HG02884 (cell line): ENCODE results near the gene WDR5.

Experiments used
- ATAC-seq: cut with Tn5 transposase; IDR thresholded peaks from one replicate; pipeline ENCODE4 v1.9.1; 2021; ENCODE audit warnings: mild to moderate bottlenecking, moderate library complexity; ENCODE audit not compliant: unreplicated experiment

Gene WDR5

DNA sequence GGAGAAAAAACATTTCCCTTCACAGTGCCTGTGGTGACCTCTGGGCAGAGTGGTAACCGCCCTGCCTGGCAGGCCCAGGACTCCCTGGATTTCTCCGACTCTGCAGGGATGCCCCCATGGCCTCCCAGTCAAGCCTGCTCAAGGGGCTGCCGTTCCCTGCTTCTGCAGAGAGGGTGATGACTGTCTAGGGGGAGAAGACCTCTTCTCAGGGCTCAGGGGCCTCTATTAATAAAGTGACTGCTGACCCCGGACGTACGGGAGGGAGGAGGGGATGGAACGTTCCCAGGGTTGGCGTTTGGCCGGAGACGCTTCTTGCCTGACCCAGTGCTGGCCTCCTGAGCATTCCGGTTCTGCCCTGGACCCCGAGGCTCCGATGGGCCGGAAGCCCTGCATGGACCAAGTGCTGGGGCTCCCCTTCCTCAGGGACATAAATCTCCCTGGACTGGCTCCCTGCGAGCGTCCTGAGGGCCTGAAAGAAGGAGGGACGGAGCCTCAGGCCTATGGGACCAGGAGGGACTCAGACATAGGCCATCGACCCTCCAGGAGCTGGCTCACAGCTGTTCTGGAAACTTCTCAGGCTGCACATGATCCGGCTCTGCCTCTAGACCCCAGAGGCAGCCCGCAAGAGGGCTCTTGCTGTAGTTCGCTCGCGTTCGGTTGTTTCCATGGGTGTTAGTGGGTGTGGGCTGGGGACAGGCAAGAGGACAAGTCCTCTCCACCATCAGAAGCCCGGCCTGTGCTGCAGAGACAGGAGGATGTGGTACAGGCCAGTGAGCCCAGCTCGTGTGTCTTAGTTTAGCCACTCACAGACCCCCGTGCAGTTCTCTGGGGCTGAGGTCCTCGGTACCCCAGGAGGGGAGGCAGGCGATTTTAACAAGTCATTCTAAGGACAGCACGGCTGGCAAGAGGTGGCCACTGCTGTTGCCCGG lies 36.6 kb downstream of the WDR5 start:
- ATAC-seq: no peak

DNA sequence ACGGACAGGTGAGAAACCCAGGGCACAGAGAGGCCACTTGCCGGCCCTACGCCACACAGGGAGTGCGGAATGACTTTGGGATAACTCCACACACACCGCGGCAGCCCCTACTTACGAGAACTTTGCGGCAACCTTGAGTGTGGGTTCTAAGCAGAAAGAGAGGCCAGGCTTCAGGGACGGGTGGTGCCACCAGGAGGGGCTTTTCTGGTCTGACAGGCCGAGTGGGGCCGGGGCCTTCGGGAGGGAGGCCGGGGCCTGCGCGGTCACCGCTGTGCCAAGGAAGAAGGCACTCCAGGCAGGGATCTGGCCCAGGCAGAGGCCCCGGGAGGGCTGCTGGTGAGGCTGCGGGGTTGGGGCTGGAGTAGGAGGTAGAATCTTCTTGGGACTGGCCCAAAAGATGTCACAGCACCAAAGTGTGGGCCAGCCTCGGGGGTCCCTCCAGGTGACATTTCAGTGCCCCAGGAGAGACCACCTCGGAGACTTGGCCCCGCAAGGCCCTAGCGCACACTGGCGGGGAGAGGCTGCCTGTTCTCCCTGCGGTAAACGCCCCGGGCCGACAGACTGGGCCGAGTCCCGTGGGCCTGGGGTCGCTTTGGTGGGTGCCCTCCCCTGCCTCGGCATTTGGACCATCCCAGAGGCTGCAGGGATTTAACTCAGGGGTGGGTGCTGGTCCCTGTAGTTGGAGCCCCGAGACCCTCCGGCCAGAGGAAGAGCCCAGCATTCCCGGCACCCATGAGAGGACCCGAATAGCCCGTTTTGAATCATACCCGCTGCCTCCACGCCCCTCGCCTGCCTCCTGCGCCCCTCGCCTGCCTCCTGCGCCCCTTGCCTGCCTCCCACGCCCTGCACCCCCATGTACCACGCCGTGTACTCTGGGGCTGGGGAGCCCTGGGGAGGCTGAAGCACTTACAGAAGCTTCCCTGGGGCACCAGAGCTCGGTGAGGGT lies 37.5 kb downstream of the WDR5 start:
- ATAC-seq: no peak

GRCh38 chr9:134174073-134174449 lies 38.2 kb downstream of the WDR5 start:
- ATAC-seq: no peak

DNA sequence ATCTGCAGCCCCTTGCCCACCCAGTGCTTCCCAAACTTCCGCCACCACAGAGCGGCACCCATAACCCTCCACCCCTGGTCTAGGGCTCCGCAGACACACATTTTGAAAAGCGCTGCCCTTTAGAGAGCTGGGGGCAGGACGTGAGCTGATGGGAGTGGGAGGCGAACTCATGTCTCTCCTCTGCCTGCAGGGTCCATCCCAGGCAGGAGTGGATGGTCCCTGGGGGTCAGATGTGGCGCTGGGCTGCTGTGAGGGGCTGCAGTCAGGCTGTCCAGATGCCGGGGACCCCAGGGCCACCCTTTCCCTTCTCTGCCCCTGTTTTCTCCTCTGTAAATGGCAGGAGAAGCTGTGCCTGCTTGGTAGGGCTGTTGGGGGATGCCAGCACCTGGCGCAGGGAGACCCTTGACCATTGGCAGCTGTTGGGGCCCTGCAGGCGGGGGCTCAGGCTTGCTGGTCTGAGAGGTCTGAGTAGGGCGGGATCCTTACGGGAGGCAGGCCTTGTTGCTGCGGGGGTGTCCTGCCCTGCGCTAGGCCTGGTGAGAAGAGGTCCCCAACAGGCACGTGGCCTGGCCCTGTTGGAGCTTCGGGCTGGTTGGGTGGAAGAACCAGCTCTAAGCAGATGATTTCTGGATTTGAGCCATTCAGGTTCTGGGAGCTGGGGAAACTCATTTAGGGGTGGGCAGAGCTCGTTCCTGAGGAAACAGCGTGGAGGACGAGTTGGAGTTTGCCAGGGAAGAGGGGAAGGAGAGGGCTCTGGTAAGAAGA lies 38.8 kb downstream of the WDR5 start:
- ATAC-seq: no peak

DNA sequence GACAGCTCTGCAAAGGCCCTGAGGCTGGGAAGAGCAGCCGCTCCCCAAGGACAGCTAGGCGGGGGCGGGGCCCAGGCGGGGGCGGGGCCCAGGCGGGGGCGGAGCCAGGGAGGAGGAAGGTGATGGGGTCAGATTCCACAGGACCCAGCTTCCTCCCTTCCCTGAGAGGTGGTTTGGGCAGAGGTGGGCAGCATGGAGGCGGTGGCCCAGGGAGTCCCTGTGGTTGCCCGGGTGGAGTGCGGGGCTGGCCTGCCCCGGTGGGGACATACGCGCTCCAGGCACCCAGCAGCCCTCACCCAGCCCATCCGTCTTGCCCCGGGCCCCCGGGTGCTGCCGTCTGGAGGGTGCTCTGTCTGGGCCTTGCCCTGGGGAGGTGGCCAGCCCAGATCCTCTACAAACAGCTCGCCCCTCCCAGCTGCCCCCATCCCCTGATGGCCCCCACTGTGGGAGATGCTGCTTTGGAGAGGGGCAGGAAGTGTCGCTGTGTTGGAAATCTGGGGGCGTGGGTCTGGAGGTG lies 39.5 kb downstream of the WDR5 start:
- no peak for ATAC-seq

DNA sequence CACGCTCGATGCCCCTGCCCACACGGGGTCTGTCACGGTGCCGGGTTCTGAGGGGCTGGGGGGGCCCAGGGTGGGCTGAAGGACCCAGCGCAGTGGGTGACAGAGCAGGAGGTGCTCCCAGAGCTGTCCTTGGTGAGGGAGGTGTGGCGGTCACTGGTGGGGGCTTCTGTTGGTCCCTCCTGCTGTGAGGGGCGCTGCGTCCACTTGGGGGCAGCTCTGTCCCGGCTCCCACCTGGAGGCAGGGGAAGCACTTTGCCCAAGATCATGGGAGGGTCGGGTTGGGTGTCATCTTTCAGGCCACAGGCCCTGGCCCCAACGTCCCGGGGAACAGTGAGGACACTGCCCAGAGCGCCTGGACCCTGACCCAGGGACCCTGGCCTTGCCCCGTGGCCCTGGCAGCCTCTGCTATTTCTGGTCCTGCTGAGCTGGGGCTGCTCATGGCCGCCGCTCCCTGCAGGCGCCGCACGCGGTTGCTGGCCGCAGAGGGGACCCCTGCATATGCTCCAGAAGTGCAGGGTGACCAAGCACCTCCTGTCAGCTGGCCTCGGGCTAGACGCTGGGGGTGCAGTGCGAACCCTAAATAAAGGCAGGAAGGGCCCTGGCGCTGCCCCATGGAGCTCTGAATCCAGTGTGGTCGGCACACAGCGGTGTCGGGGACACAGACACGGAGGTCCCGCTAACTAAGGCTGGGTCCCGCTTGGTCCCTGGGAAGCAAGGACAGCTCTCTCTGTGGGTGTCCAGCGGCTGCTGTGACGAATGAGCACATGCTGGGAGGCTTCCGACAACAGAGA lies 40.1 kb downstream of the WDR5 start:
- no peak for ATAC-seq

GRCh38 chr9:134176599-134176968 lies 40.7 kb downstream of the WDR5 start:
- ATAC-seq: no peak

DNA sequence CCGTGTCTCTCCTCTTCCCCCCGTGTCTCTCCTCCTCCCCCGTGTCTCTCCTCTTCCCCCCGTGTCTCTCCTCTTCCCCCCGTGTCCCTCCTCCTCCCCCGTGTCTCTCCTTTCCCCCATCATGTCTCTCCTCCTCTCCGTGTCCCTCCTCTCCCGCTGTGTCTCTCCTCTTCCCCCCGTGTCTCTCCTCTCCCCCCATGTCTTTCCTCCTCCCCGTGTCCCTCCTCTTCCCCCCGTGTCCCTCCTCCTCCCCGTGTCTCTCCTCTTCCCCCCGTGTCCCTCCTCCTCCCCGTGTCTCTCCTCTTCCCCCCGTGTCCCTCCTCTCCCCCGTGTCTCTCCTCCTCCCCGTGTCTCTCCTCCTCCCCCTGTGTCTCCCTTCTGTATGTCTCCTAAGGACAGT lies 41.3 kb downstream of the WDR5 start:
- no peak for ATAC-seq

DNA sequence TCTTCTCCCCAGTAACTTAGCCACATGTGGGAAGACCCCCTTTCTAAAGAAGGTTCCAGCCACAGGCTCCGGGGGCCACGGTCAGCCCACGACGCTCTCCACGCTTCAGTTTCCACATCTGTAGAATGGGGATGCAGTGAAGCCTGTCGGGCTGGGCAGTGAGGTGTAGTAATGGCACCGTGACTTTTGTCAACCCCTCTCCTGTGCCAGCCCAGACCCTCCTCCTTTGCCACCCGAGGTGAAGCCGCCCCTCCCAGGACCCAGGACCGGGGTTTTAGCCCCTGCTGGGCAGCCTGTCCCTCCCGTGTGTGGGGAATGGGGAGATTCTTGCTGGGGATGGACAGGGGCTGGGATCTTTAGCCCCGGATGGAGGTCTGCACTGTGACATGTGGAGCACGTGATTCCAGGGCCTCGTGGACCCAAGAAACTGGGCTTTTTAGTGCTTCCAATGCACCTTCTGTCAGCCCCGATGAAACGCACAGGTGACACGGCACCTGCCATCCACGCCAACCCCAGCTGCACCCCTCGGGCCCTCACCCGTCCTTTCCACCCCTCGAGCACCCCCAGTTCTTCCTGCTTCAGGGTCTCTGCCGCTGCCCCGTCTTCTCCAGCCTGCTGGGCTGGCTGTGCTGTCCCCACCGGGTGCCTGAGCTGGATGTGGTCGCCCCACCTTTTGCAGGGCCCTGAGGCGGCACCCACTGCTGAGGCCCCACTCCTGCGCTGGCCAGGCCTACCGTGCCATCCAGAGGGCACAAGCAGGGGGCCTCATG lies 41.9 kb downstream of the WDR5 start:
- ATAC-seq: no peak

GRCh38 chr9:134178394-134178767 lies 42.5 kb downstream of the WDR5 start:
- ATAC-seq: no peak

DNA sequence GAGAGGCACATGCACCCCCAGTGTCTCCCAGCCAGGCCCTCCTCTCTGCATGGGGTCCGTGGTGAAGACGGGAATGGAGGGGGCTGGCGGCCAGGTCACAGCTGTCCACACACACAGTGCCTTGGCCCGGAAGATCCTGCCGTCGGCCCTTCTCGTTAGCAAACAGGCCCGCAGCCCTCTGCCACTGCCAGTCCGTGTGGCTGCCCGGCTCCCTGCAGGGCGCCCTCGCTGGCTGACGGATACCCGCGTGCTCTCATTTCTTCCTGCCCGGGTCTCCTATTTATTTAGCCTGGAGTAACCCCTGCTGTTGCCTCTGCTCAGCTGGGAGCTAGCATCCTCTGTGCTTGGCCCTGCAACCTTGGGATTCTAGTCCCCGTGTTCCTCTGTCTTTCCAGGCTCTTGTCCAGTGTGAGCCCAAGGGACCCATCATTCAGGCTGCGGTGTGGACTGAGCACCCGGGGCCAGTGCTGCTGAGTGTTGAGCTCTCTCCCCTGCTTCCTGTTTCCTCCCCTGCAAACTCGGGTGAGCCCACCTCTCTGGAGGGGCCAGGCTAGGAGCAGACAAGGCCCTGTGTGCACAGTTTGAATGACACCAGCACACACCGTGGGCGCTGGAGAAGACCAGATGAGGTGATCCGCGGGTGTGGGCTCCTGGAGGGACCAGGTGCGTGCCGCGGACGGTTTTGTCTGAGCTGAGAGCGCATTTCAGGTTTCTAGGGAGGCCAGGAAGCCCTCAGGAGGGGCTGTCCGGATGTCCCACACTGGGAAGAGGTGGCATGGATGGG lies 43.1 kb downstream of the WDR5 start:
- no peak for ATAC-seq

- ATAC-seq: no peak
Observed at GRCh38 chr9:134179595-134179917, 43.7 kb downstream of the WDR5 start.

DNA sequence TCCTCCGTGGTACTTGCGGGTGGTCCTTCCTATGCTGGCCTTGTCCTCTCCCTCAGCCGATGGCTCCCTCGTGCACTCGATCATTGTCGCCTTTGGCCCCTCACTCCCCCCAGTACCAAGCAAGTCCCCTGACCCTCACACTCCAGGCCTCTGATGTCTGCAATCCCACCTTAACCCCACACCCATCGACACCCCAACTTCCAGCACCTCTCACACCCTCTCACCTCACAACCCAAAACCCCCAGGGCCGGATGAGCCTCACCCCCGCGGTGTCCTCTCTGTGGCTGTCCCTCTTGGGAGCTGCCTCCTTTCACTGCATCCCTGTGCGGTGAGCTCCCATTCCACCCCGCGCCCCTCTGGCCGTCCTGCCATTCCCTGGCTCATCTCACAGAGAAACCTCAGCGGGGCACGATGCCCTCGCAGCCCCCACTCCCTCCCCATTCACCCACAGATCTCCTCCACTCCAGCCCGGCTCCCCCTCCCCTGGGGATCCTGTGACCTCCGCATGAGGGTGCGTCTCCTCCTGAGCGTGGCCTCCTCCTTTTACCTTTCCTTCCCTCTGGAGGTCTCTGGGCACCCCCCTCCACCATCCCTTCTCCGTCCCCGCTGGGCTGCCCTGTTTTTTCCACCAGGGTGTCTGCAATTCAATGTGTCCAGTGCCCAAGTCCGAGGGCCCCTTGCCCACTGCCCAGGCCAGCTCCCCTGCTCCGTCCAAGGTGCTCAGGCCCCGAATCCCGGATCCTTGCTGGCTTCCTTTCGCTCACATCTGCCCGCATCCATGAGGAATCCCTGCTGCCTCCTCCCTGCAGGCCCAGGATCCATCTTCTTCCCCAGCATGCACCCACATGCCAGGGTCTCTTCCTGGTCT lies 44.3 kb downstream of the WDR5 start:
- ATAC-seq: no peak

DNA sequence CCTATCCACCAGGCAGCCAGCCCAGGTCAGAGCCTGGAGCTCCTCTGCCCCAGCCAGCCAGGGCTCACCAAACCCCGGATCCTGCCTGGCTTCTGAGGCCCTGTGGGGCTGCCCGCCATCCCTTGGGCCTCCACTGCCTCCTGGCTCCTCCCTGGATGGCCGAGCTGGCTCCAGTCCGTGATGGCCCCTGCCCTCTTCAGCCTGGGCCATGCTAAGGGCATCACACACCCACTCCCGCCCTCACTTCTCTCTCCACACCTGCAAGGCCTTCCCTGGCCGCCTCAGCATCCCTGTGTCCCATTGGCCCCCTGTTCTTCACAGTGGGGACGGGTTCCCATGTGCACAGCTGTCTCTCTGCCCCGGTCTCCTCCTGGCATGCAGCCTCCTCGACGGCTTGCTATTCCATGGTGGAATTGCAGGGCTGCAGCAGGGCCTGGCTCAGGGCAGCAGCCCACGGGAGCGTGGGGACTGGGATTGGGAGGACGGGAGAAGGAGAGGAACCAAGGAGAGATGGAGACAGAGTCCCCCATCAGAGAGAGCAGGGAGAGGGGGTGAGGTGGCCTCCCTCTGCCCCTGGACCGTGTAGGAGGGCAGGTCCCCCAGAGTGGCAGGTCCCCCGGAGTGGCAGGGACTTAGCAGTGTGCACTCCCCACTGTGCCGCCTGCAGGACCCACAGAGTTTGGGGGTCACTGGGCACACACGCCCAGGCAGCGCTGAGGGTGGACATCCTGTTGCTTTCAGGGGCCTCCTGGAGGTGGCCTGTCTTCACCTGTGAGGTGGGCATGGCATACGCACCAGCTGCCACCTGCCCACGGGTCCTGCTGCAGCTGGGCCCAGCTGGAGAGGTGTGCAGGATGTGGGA lies 45.1 kb downstream of the WDR5 start:
- no peak for ATAC-seq

GRCh38 chr9:134181648-134182034 lies 45.8 kb downstream of the WDR5 start:
- ATAC-seq: no peak

- ATAC-seq: no peak
Observed at GRCh38 chr9:134182554-134183085, 46.7 kb downstream of the WDR5 start.
